WTC11 (cell line): ENCODE results near the gene NPAT. TPM values are rescaled to one million over a fixed set of nuclear protein-coding genes. Genes with fewer than 3 reads are reported as not detected.

Experiments used
- ATAC-seq: fragments of 200-7000 bp; cut with Tn5 transposase; 2 replicates; pipeline ENCODE4 v1.10.0; 2021; ENCODE audit warnings: mild to moderate bottlenecking, moderate library complexity
- CTCF ChIA-PET: fragments of 300-600 bp; sonication (Branson Sonifier 250); formaldehyde crosslinking; loops from one replicate; lab custom pipeline; 2021; ENCODE audit warnings: antibody characterized with exemption; lab: Charles Lee
- POLR2A ChIA-PET: fragments of 350-600 bp; sonication (Branson Sonifier 250); formaldehyde crosslinking; loops from one replicate; lab custom pipeline; 2021; ENCODE audit warnings: antibody characterized with exemption; lab: Charles Lee
- DNase-seq: peaks from one replicate; pipeline ENCODE4 v3.0.0; 2021; ENCODE audit warnings: low spot score
- H3K27ac Mint-ChIP-seq: 2 replicates; pipeline ENCODE4 v1.8.0; 2021; ENCODE audit warnings: mixed read lengths
- H3K27me3 Mint-ChIP-seq: 2 replicates; pipeline ENCODE4 v1.8.0; 2021; ENCODE audit warnings: low read depth, mild to moderate bottlenecking, moderate library complexity, mixed read lengths
- H3K36me3 Mint-ChIP-seq: 2 replicates; pipeline ENCODE4 v1.8.0; 2021; ENCODE audit warnings: mixed read lengths
- H3K4me1 Mint-ChIP-seq: 2 replicates; pipeline ENCODE4 v1.8.0; 2022; ENCODE audit warnings: mixed read lengths
- H3K4me3 Mint-ChIP-seq: 2 replicates; pipeline ENCODE4 v1.8.0; 2021; ENCODE audit warnings: mild to moderate bottlenecking, moderate library complexity, mixed read lengths
- H3K9me3 Mint-ChIP-seq: 2 replicates; pipeline ENCODE4 v1.8.0; 2021; ENCODE audit warnings: mixed read lengths
- ARID4B ChIP-seq: sonication (generic); formaldehyde crosslinking; IDR thresholded peaks from 2 replicates; pipeline ENCODE4 v1.8.0; 2023; ENCODE audit warnings: missing genetic modification reagents, mild to moderate bottlenecking, borderline replicate concordance
- CBFB ChIP-seq: sonication (generic); formaldehyde crosslinking; IDR thresholded peaks from 2 replicates; pipeline ENCODE4 v1.8.1; 2022; ENCODE audit warnings: mild to moderate bottlenecking, low read depth, missing genetic modification reagents
- CDX4 ChIP-seq: fragments of 250-450 bp; sonication (Bioruptor Pico); IDR thresholded peaks from 2 replicates; pipeline ENCODE4 v1.9.0; 2021; ENCODE audit warnings: moderate library complexity, mild to moderate bottlenecking, inconsistent platforms, borderline replicate concordance
- CREB1 ChIP-seq: sonication (generic); formaldehyde crosslinking; IDR thresholded peaks from 2 replicates; pipeline ENCODE4 v1.8.0; 2023; ENCODE audit warnings: mild to moderate bottlenecking, missing genetic modification reagents
- E2F4 ChIP-seq: sonication (generic); formaldehyde crosslinking; IDR thresholded peaks from 2 replicates; pipeline ENCODE4 v1.8.1; 2022; ENCODE audit warnings: low read depth, mild to moderate bottlenecking, moderate library complexity, missing genetic modification reagents, borderline replicate concordance
- GRHL2 ChIP-seq: fragments of 250-450 bp; sonication (Bioruptor Pico); IDR thresholded peaks from 2 replicates; pipeline ENCODE4 v1.8.0; 2022; ENCODE audit warnings: mild to moderate bottlenecking, moderate library complexity; ENCODE audit not compliant: insufficient replicate concordance, severe bottlenecking
- GTF2I ChIP-seq: fragments of 250-450 bp; sonication (Bioruptor Pico); conservative IDR thresholded peaks from 2 replicates; pipeline ENCODE4 v1.4.0; 2021; ENCODE audit warnings: mild to moderate bottlenecking
- HMGA2 ChIP-seq: fragments of 250-450 bp; sonication (Bioruptor Pico); IDR thresholded peaks from 2 replicates; pipeline ENCODE4 v1.4.0; 2021; ENCODE audit warnings: mild to moderate bottlenecking, moderate library complexity
- JAZF1 ChIP-seq: fragments of 250-450 bp; sonication (Bioruptor Pico); IDR thresholded peaks from 2 replicates; pipeline ENCODE4 v1.9.0; 2021; ENCODE audit warnings: moderate library complexity, mild to moderate bottlenecking, inconsistent platforms
- MXD4 ChIP-seq: fragments of 250-450 bp; sonication (Bioruptor Pico); IDR thresholded peaks from 2 replicates; pipeline ENCODE4 v1.8.0; 2021; ENCODE audit warnings: mild to moderate bottlenecking, moderate library complexity, borderline replicate concordance
- PRRX2 ChIP-seq: fragments of 250-450 bp; sonication (Bioruptor Pico); IDR thresholded peaks from 2 replicates; pipeline ENCODE4 v1.8.0; 2021; ENCODE audit warnings: mild to moderate bottlenecking
- SMAD4 ChIP-seq: sonication (generic); formaldehyde crosslinking; IDR thresholded peaks from 2 replicates; pipeline ENCODE4 v1.8.0; 2022; ENCODE audit warnings: mild to moderate bottlenecking, missing genetic modification reagents
- STAT6 ChIP-seq: sonication (generic); formaldehyde crosslinking; conservative IDR thresholded peaks from 2 replicates; pipeline ENCODE4 v1.8.1; 2023; ENCODE audit warnings: mild to moderate bottlenecking, low read depth, missing genetic modification reagents, moderate library complexity
- TP53 ChIP-seq: sonication (generic); formaldehyde crosslinking; IDR thresholded peaks from 2 replicates; pipeline ENCODE4 v1.8.1; 2023; ENCODE audit warnings: mild to moderate bottlenecking, missing genetic modification reagents
- ZMAT4 ChIP-seq: fragments of 250-450 bp; sonication (Bioruptor Pico); IDR thresholded peaks from 2 replicates; pipeline ENCODE4 v1.9.0; 2021; ENCODE audit warnings: mild to moderate bottlenecking
- ZNF232 ChIP-seq: sonication (generic); formaldehyde crosslinking; IDR thresholded peaks from 2 replicates; pipeline ENCODE4 v1.8.0; 2022; ENCODE audit warnings: mild to moderate bottlenecking, missing genetic modification reagents
- ZNF281 ChIP-seq: sonication (generic); formaldehyde crosslinking; IDR thresholded peaks from 2 replicates; pipeline ENCODE4 v1.8.0; 2023; ENCODE audit warnings: mild to moderate bottlenecking, missing genetic modification reagents
- ZNF396 ChIP-seq: fragments of 250-450 bp; sonication (Bioruptor Pico); IDR thresholded peaks from 2 replicates; pipeline ENCODE4 v1.8.0; 2021; ENCODE audit warnings: mild to moderate bottlenecking, moderate library complexity, borderline replicate concordance
- ZNF423 ChIP-seq: fragments of 250-450 bp; sonication (Bioruptor Pico); IDR thresholded peaks from 2 replicates; pipeline ENCODE4 v2.1.2; 2022; ENCODE audit warnings: mild to moderate bottlenecking, moderate library complexity
- ZNF425 ChIP-seq: fragments of 250-450 bp; sonication (Bioruptor Pico); conservative IDR thresholded peaks from 2 replicates; pipeline ENCODE4 v1.9.0; 2021; ENCODE audit warnings: mild to moderate bottlenecking
- ZNF671 ChIP-seq: fragments of 250-450 bp; sonication (Bioruptor Pico); IDR thresholded peaks from 2 replicates; pipeline ENCODE4 v1.8.0; 2021; ENCODE audit warnings: mild to moderate bottlenecking
- total RNA-seq: library from RNA; stranded (reverse); gene quantifications from 3 replicates; pipeline ENCODE4 v1.2.3, GENCODE V29; 2021

NPAT gene
- total RNA-seq, 1 experiment from 2014 or later, result 17.2 TPM

GRCh38 chr11:108213784-108214183 is 8.7 kb downstream of the NPAT start:
- peaks cover 28% of the 10 kb centered on the region for H3K36me3 Mint-ChIP-seq
- ChIA-PET POLR2A (interaction anchor here (0.6 kb wide), 1 partner anchor 9 kb away, joined by 3 read pairs; the partner anchor contains the start of genes ATM and NPAT), CTCF (no interaction called here)
- H3K4me3 Mint-ChIP-seq, result no peak overlapping the region
- H3K27ac Mint-ChIP-seq, result no peak overlapping the region
- no peaks in the 10 kb centered on the region for H3K9me3 Mint-ChIP-seq
- H3K4me1 Mint-ChIP-seq, result peaks cover 4% of the 10 kb centered on the region
- H3K27me3 Mint-ChIP-seq, result no peaks in the 10 kb centered on the region
- TF ChIP-seq E2F4 (CRISPR knock-in tag) (no peak), JAZF1 (CRISPR knock-in tag) (no peak), HMGA2 (CRISPR knock-in tag) (no peak), ZNF232 (CRISPR knock-in tag) (no peak), CBFB (no peak), ZNF423 (CRISPR knock-in tag) (no peak), ZNF425 (CRISPR knock-in tag) (no peak), GTF2I (CRISPR knock-in tag) (no peak), ARID4B (CRISPR knock-in tag) (no peak), ZNF671 (CRISPR knock-in tag) (no peak), GRHL2 (CRISPR knock-in tag) (no peak), STAT6 (no peak), CREB1 (CRISPR knock-in tag) (no peak), MXD4 (CRISPR knock-in tag) (no peak), PRRX2 (CRISPR knock-in tag) (no peak), TP53 (CRISPR knock-in tag) (no peak)
- DNase-seq (no peak), ATAC-seq (no peak)

GRCh38 chr11:108210441-108210840 is 12.0 kb downstream of the NPAT start:
- ChIA-PET CTCF (no interaction called here), POLR2A (interaction anchor here (1.0 kb wide), 1 partner anchor 12 kb away, joined by 4 read pairs; the partner anchor contains the start of gene NPAT)
- no peak overlapping the region for H3K4me3 Mint-ChIP-seq
- H3K36me3 Mint-ChIP-seq, result peaks cover 58% of the 10 kb centered on the region
- no peaks in the 10 kb centered on the region for H3K4me1 Mint-ChIP-seq
- H3K27ac Mint-ChIP-seq, result 0 out of 2 replicates have a peak overlapping the region, but pooled peaks have one; percentile 16
- DNase-seq (no peak), ATAC-seq (no peak)
- H3K27me3 Mint-ChIP-seq, result no peaks in the 10 kb centered on the region
- peaks cover 4% of the 10 kb centered on the region for H3K9me3 Mint-ChIP-seq
- no peak for TF ChIP-seq ZMAT4 (CRISPR knock-in tag)
- TF ChIP-seq ZNF396 (CRISPR knock-in tag), result no peak
- TF ChIP-seq SMAD4 (CRISPR knock-in tag), result no peak
- no peak for TF ChIP-seq ZNF281 (CRISPR knock-in tag)
- TF ChIP-seq CDX4 (CRISPR knock-in tag), result no peak
